HCT116 (cell line): ENCODE results near the gene GRIK5. TPM values are rescaled to one million over a fixed set of nuclear protein-coding genes. Genes with fewer than 3 reads are reported as not detected.

Experiments
- ATAC-seq: fragments of 200-7000 bp; cut with Tn5 transposase; 2 replicates; pipeline ENCODE4 v1.9.1; 2020; ENCODE audit warnings: mild to moderate bottlenecking, moderate library complexity
- BruUV-seq: library from RNA; stranded (reverse); fragments of 400-500 nt; replicated peaks from 2 replicates; lab custom pipeline; 2021; lab: Mats Ljungman, UMichigan
- CTCF ChIA-PET: fragments of 300-600 bp; sonication (Branson Sonifier 250); formaldehyde crosslinking; loops from one replicate; lab custom pipeline; 2021; ENCODE audit warnings: antibody characterized with exemption; lab: Charles Lee
- POLR2A ChIA-PET: fragments of 300-600, 350-600 bp; sonication (Branson Sonifier 250); formaldehyde crosslinking; loops from one replicate; lab custom pipeline; 2021; ENCODE audit warnings: antibody characterized with exemption; lab: Charles Lee
- RAD21 ChIA-PET, 2 experiments: fragments of 300-600 bp; sonication (Branson Sonifier 250); formaldehyde crosslinking; loops; one replicate each; lab custom pipeline; 2023; ENCODE audit warnings: low total read pairs in 2 of 2; ENCODE audit not compliant: uncharacterized antibody in 2 of 2, unreplicated experiment in 2 of 2, low non-redundant PET in 1 of 2; lab: Charles Lee
- DNase-seq: peaks from one replicate; pipeline ENCODE4 v3.0.0-alpha.2; 2010; ENCODE audit warnings: low read depth, low spot score
- H2AFZ ChIP-seq: fragments of 200-600 bp; shearing (Covaris generic), sonication (generic); 2 replicates; pipeline ENCODE4 v1.6.1; 2017; ENCODE audit warnings: low read depth, mixed run types, mixed read lengths, antibody characterized with exemption, low read length; ENCODE audit not compliant: poor library complexity, severe bottlenecking
- H3K27ac ChIP-seq: 2 replicates; pipeline ENCODE4 v1.5.1; 2012; ENCODE audit warnings: low read depth, low read length
- H3K27me3 ChIP-seq: fragments of 200-600 bp; sonication (generic); 2 replicates; pipeline ENCODE4 v1.6.1; 2016; ENCODE audit warnings: mixed run types, low read length, mixed read lengths; ENCODE audit not compliant: insufficient read depth
- H3K36me3 ChIP-seq, 2 experiments: fragments of 200-500 bp in 1 of 2; fragments of 200-600 bp in 1 of 2; sonication (Bioruptor generic) in 1 of 2; sonication (generic) in 1 of 2; 2 replicates each; pipeline versions ENCODE4 v1.5.1 to v1.6.1; 2014 to 2016; ENCODE audit warnings: low read length in 2 of 2, inconsistent platforms in 1 of 2, mixed read lengths in 1 of 2, mixed run types in 1 of 2; ENCODE audit not compliant: insufficient read depth in 2 of 2, control insufficient read depth in 1 of 2
- H3K4me1 ChIP-seq, 2 experiments: fragments of 200-600 bp in 1 of 2; sonication (generic) in 1 of 2; 2 replicates each; pipeline versions ENCODE4 v1.5.1 to v1.6.1; 2012 to 2017; ENCODE audit warnings: low read length in 2 of 2, inconsistent platforms in 1 of 2, mild to moderate bottlenecking in 1 of 2, mixed read lengths in 1 of 2, mixed run types in 1 of 2, moderate library complexity in 1 of 2; ENCODE audit not compliant: insufficient read depth in 2 of 2, control insufficient read depth in 1 of 2
- H3K4me2 ChIP-seq: fragments of 200-600 bp; sonication (generic); 2 replicates; pipeline ENCODE4 v1.6.1; 2017; ENCODE audit warnings: mixed run types, low read length, mixed read lengths
- H3K4me3 ChIP-seq, 2 experiments: fragments of 200-600 bp in 1 of 2; sonication (generic) in 1 of 2; replicated peaks in 1 of 2; 2 replicates each; pipeline ENCODE4 v1.5.1; 2011 to 2016; ENCODE audit warnings: low read length in 2 of 2, control low read depth in 1 of 2, low read depth in 1 of 2, mild to moderate bottlenecking in 1 of 2, mixed read lengths in 1 of 2, mixed run types in 1 of 2
- H3K79me2 ChIP-seq: fragments of 200-600 bp; sonication (generic); 2 replicates; pipeline ENCODE4 v1.6.1; 2017; ENCODE audit warnings: mild to moderate bottlenecking, mixed run types, low read length, moderate library complexity, mixed read lengths; ENCODE audit not compliant: insufficient read depth
- H3K9ac ChIP-seq: fragments of 200-600 bp; sonication (generic); 2 replicates; pipeline ENCODE4 v1.6.1; 2016; ENCODE audit warnings: low read length, mixed read lengths
- H3K9me2 ChIP-seq: fragments of 200-600 bp; sonication (generic), shearing (Covaris generic); 2 replicates; pipeline ENCODE4 v1.6.1; 2017; ENCODE audit warnings: mixed run types, mild to moderate bottlenecking, moderate library complexity; ENCODE audit not compliant: insufficient read depth
- H3K9me3 ChIP-seq, 2 experiments: fragments of 200-500 bp in 1 of 2; fragments of 200-600 bp in 1 of 2; sonication (Bioruptor generic) in 1 of 2; sonication (generic) in 1 of 2; 2 replicates each; pipeline ENCODE4 v1.6.1; 2014 to 2017; ENCODE audit warnings: low read length in 2 of 2, mixed read lengths in 2 of 2, inconsistent platforms in 1 of 2, low read depth in 1 of 2, mild to moderate bottlenecking in 1 of 2, mixed run types in 1 of 2, moderate library complexity in 1 of 2; ENCODE audit not compliant: control insufficient read depth in 1 of 2, insufficient read depth in 1 of 2
- H4K20me1 ChIP-seq: fragments of 200-600 bp; sonication (generic), shearing (Covaris generic); 2 replicates; pipeline ENCODE4 v1.6.1; 2017; ENCODE audit warnings: mixed run types, mild to moderate bottlenecking, moderate library complexity; ENCODE audit not compliant: insufficient read depth
- SRF ChIP-seq: IDR thresholded peaks from 2 replicates; pipeline ENCODE4 v1.6.1; 2012; ENCODE audit warnings: low read depth
- intact Hi-C: fragments of 100-400 bp; cut with micrococcal nuclease; formaldehyde crosslinking; loops from 2 replicates; pipeline ENCODE4 v1.10.0; 2022
- total RNA-seq: library from RNA; stranded (reverse); gene quantifications from one replicate; pipeline ENCODE4 v1.2.1, GENCODE V29; 2021; ENCODE audit not compliant: unreplicated experiment
- TF ChIP-seq, protein P1 (sequence below), 3 experiments: fragments of 200-600 bp in 1 of 3; sonication (generic) in 1 of 3; IDR thresholded peaks in 2 of 3; conservative IDR thresholded peaks in 1 of 3; 2 replicates each; pipeline ENCODE4 v1.5.1; 2012 to 2017; ENCODE audit warnings: low read depth in 2 of 3, low read length in 2 of 3, antibody characterized with exemption in 1 of 3, borderline replicate concordance in 1 of 3, control low read depth in 1 of 3, mild to moderate bottlenecking in 1 of 3, mixed read lengths in 1 of 3, mixed run types in 1 of 3, moderate library complexity in 1 of 3; ENCODE audit not compliant: insufficient read depth in 1 of 3
- TF ChIP-seq, protein P2 (sequence below): IDR thresholded peaks from 2 replicates; pipeline ENCODE4 v1.6.1; 2012; ENCODE audit warnings: low read depth

GRIK5 gene
- total RNA-seq, 1 experiment from 2014 or later: 1.7 TPM

DNA sequence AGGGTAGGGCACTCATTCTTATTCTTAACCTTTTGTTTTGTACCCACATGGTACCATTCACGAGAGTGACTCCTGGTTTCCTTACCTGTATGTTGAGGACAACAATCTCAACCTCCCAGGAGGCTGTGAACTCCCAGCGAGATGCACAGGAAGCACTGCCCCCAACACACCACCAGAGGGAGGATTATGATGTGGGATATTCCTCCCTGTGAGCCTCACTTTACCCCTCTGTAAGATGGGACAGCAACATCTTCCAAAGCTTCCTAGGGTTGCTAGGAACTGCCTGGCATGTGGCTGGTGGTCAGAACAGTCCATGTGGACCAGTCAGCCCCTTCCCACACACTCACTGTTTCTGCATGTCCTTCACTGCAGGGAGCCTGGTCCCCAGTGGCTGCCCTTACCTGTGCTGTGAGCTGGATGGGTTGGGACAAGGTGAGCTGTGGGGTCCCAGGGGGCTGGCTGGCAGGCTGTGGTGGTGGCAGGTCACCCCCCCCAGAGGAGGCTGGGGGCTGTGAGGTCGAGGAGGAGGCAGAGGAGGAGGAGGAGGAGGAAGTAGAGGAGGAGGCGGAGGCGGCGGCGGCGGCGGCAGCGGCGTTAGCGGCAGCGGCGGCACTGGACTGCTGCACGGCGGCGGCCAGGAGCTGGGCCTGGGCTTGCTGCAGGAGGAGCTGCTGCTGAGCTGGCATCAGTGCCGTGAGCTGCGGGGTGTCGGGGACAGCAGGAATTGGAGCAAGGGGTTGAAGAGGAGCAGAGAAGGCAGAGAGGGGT, 46.5 kb upstream of the GRIK5 start:
- DNase-seq: no peak
- CTCF ChIA-PET: no interaction called here
- H3K27me3 ChIP-seq: no peaks in the 10 kb centered on the region
- POLR2A ChIA-PET: no interaction called here
- H3K4me1 ChIP-seq: peaks cover 24 to 35% of the 10 kb centered on the region in 2 experiments
- no peak overlapping the region for H3K9ac ChIP-seq
- H4K20me1 ChIP-seq: no peaks in the 10 kb centered on the region
- H3K4me2 ChIP-seq: no peak overlapping the region
- no peak overlapping the region for H2AFZ ChIP-seq
- H3K79me2 ChIP-seq: no peaks in the 10 kb centered on the region
- RAD21 ChIA-PET: no interaction called here
- H3K27ac ChIP-seq: no peak overlapping the region
- H3K36me3 ChIP-seq: no peaks in the 10 kb centered on the region
- H3K4me3 ChIP-seq: no peak overlapping the region
- no peaks in the 10 kb centered on the region for H3K9me3 ChIP-seq
- intact Hi-C loops: no loop called here
- BruUV-seq: no TSS peak
- no peak for ATAC-seq
- no peaks in the 10 kb centered on the region for H3K9me2 ChIP-seq
- TF ChIP-seq SRF: no peak
- TF ChIP-seq, protein P1, sequence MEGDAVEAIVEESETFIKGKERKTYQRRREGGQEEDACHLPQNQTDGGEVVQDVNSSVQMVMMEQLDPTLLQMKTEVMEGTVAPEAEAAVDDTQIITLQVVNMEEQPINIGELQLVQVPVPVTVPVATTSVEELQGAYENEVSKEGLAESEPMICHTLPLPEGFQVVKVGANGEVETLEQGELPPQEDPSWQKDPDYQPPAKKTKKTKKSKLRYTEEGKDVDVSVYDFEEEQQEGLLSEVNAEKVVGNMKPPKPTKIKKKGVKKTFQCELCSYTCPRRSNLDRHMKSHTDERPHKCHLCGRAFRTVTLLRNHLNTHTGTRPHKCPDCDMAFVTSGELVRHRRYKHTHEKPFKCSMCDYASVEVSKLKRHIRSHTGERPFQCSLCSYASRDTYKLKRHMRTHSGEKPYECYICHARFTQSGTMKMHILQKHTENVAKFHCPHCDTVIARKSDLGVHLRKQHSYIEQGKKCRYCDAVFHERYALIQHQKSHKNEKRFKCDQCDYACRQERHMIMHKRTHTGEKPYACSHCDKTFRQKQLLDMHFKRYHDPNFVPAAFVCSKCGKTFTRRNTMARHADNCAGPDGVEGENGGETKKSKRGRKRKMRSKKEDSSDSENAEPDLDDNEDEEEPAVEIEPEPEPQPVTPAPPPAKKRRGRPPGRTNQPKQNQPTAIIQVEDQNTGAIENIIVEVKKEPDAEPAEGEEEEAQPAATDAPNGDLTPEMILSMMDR (IDR thresholded peaks at IDR 0.05 in 2 of 3, conservative IDR thresholded peaks at IDR 0.05 in 1 of 3; ENCODE audit: borderline replicate concordance in 1 of 3, insufficient read depth in 1 of 3, low read depth in 2 of 3, low read length in 2 of 3): peak in 2 of 3 experiments; percentile 31 to 41; a peak in 4 of 6 replicates
- TF ChIP-seq, protein P2, sequence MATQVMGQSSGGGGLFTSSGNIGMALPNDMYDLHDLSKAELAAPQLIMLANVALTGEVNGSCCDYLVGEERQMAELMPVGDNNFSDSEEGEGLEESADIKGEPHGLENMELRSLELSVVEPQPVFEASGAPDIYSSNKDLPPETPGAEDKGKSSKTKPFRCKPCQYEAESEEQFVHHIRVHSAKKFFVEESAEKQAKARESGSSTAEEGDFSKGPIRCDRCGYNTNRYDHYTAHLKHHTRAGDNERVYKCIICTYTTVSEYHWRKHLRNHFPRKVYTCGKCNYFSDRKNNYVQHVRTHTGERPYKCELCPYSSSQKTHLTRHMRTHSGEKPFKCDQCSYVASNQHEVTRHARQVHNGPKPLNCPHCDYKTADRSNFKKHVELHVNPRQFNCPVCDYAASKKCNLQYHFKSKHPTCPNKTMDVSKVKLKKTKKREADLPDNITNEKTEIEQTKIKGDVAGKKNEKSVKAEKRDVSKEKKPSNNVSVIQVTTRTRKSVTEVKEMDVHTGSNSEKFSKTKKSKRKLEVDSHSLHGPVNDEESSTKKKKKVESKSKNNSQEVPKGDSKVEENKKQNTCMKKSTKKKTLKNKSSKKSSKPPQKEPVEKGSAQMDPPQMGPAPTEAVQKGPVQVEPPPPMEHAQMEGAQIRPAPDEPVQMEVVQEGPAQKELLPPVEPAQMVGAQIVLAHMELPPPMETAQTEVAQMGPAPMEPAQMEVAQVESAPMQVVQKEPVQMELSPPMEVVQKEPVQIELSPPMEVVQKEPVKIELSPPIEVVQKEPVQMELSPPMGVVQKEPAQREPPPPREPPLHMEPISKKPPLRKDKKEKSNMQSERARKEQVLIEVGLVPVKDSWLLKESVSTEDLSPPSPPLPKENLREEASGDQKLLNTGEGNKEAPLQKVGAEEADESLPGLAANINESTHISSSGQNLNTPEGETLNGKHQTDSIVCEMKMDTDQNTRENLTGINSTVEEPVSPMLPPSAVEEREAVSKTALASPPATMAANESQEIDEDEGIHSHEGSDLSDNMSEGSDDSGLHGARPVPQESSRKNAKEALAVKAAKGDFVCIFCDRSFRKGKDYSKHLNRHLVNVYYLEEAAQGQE: no peak
